ENCODE measurements around the gene RPS29.
"Not testable (repeated sequence)": the region's sequence is repeated elsewhere in the genome, so short reads cannot be mapped to it uniquely, and the experiment has no call there.

The RPS29 gene

DNA sequence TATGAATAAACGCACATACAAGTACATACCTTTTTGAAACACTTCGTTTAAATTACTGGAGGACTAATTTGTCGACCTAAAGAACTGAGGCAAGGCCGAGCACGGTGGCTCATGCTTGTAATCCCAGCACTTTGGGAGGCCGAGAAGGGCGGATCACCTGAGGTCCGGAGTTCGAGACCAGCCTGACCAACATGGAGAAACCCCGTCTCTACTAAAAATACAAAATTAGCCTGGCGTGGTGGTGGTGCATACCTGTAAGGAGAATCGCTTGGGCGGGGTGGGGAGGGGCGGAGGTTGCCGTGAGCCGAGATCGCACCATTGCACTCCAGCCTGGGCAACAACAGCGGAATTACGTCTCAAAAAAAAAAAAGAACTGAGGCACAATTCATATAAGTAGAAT lies 33.1 kb upstream of the RPS29 start:
- H3K9me3 ChIP-seq (ENCODE audit: control insufficient read depth, insufficient read depth, low read length); H3K27me3 ChIP-seq (ENCODE audit: control insufficient read depth, insufficient read depth, low read length); H3K4me1 ChIP-seq (ENCODE audit: control insufficient read depth, insufficient read depth, low read length); H3K36me3 ChIP-seq (ENCODE audit: control insufficient read depth, insufficient read depth, low read length): not testable (repeated sequence)
- Histone ChIP-seq H3K4me3 (ENCODE audit: low read depth, low read length) (peak overlapping the region; percentile 98), H3K9ac (ENCODE audit: low read depth, low read length) (peak overlapping the region; percentile 95)

DNA sequence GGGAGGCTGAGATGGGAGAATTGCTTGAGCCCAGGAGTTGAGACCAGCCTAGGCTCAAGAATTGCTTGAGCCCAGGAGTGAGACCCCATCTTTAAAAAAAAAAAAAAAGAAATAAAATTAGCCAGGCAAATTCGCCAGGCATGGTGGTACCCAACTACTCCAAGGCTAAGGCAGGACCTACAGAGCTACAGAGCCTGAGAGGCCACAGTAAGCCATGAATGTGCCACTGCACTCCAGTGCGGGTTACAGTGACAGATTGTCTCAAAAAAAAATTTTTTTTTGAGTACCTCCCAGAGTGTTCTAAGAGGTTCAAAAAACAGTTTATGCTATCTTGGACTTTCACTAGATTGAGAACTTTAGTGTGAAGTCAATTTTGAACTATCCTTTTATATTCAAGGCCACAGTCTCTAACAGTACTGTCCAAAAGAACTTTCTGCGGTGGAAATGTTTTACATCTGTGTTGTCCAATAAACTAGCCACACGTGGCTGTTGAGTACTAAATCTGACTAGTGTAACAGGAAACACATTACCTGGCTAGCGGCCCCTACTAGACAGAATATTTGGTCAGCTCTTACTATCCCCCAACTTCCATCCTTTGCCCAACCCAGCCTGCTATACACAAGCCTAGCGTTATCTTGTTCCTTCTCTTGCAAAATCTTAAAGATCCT lies 31.8 kb upstream of the RPS29 start:
- H3K4me1 ChIP-seq (ENCODE audit: control insufficient read depth, insufficient read depth, low read length), result peaks cover 4% of the 10 kb centered on the region
- H3K9ac ChIP-seq (ENCODE audit: low read depth, low read length), result no peak overlapping the region
- H3K27me3 ChIP-seq (ENCODE audit: control insufficient read depth, insufficient read depth, low read length), result peaks cover 3% of the 10 kb centered on the region
- H3K4me3 ChIP-seq (ENCODE audit: low read depth, low read length), result no peak overlapping the region
- no peaks in the 10 kb centered on the region for H3K9me3 ChIP-seq (ENCODE audit: control insufficient read depth, insufficient read depth, low read length)
- peaks cover 3% of the 10 kb centered on the region for H3K36me3 ChIP-seq (ENCODE audit: control insufficient read depth, insufficient read depth, low read length)

GRCh38 chr14:49615776-49616175 lies 29.6 kb upstream of the RPS29 start:
- peaks cover 3% of the 10 kb centered on the region for H3K36me3 ChIP-seq (ENCODE audit: control insufficient read depth, insufficient read depth, low read length)

DNA sequence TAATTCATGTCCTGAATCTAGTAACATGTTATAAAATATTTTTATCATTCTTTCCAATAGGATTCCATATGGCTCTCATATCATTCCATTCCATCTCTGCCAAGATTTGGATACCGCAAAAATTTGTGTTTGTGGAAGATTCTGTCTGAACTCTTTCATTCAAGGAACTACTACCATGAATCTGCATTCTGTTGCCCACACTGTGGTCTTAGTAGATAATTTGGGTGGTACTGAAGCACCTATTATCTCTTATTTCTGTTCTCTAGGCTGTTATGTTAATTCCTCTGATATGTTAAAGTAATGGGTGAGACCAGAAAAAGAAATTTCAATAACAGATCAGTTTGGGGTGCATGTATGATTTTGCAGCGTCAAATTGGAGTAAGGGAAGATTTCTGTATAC lies 28.0 kb upstream of the RPS29 start:
- no peaks in the 10 kb centered on the region for H3K36me3 ChIP-seq (ENCODE audit: control insufficient read depth, insufficient read depth, low read length)
- no peaks in the 10 kb centered on the region for H3K27me3 ChIP-seq (ENCODE audit: control insufficient read depth, insufficient read depth, low read length)
- no peaks in the 10 kb centered on the region for H3K4me1 ChIP-seq (ENCODE audit: control insufficient read depth, insufficient read depth, low read length)
- H3K9me3 ChIP-seq (ENCODE audit: control insufficient read depth, insufficient read depth, low read length), result no peaks in the 10 kb centered on the region
- H3K9ac ChIP-seq (ENCODE audit: low read depth, low read length), result no peak overlapping the region
- no peak overlapping the region for H3K4me3 ChIP-seq (ENCODE audit: low read depth, low read length)

More at GRCh38 chr14:49615776-49616175, 29.6 kb upstream of the RPS29 start:
- Histone ChIP-seq H3K4me1 (ENCODE audit: control insufficient read depth, insufficient read depth, low read length) (no peaks in the 10 kb centered on the region), H3K27me3 (ENCODE audit: control insufficient read depth, insufficient read depth, low read length) (no peaks in the 10 kb centered on the region), H3K9me3 (ENCODE audit: control insufficient read depth, insufficient read depth, low read length) (no peaks in the 10 kb centered on the region), H3K4me3 (ENCODE audit: low read depth, low read length) (no peak overlapping the region), H3K9ac (ENCODE audit: low read depth, low read length) (no peak overlapping the region)

DNA sequence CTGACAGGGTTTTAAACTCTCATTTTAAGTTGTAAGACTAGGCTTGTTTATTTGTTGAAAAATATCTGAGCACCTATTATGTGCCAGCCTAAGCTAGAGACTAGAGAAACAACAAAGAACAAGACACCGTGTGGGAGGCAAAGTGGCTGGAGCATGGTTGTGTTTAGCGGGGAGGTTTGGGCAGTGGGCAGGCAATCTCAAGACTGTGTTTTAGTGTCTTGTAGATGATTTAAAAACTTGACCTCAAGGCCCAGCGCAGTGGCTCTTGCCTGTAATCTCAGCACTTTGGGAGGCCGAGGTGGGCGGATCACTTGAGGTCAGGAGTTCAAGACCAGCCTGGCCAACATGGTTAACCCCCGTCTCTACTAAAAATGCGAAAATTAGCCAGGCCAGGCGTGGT lies 26.5 kb upstream of the RPS29 start:
- no peaks in the 10 kb centered on the region for H3K36me3 ChIP-seq (ENCODE audit: control insufficient read depth, insufficient read depth, low read length)
- H3K9ac ChIP-seq (ENCODE audit: low read depth, low read length), result no peak overlapping the region
- H3K27me3 ChIP-seq (ENCODE audit: control insufficient read depth, insufficient read depth, low read length), result no peaks in the 10 kb centered on the region
- H3K4me3 ChIP-seq (ENCODE audit: low read depth, low read length), result no peak overlapping the region
- no peaks in the 10 kb centered on the region for H3K9me3 ChIP-seq (ENCODE audit: control insufficient read depth, insufficient read depth, low read length)
- H3K4me1 ChIP-seq (ENCODE audit: control insufficient read depth, insufficient read depth, low read length), result no peaks in the 10 kb centered on the region

- Histone ChIP-seq H3K9ac (ENCODE audit: low read depth, low read length) (no peak overlapping the region), H3K4me3 (ENCODE audit: low read depth, low read length) (no peak overlapping the region), H3K36me3 (ENCODE audit: control insufficient read depth, insufficient read depth, low read length) (no peaks in the 10 kb centered on the region), H3K9me3 (ENCODE audit: control insufficient read depth, insufficient read depth, low read length) (no peaks in the 10 kb centered on the region), H3K27me3 (ENCODE audit: control insufficient read depth, insufficient read depth, low read length) (no peaks in the 10 kb centered on the region), H3K4me1 (ENCODE audit: control insufficient read depth, insufficient read depth, low read length) (no peaks in the 10 kb centered on the region)
These were observed 26.1 kb upstream of the RPS29 start for GRCh38 chr14:49612251-49612650.

DNA sequence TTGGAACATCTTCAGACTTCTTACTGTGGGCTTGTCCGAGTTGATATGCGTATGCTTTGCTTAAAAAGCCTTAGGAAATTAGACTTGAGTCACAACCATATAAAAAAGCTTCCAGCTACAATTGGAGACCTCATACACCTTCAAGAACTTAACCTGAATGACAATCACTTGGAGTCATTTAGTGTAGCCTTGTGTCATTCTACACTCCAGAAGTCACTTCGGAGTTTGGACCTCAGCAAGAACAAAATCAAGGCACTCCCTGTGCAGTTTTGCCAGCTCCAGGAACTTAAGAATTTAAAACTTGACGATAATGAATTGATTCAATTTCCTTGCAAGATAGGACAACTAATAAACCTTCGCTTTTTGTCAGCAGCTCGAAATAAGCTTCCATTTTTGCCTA lies 21.4 kb upstream of the RPS29 start:
- Histone ChIP-seq H3K4me1 (ENCODE audit: control insufficient read depth, insufficient read depth, low read length) (no peaks in the 10 kb centered on the region), H3K27me3 (ENCODE audit: control insufficient read depth, insufficient read depth, low read length) (no peaks in the 10 kb centered on the region), H3K9me3 (ENCODE audit: control insufficient read depth, insufficient read depth, low read length) (no peaks in the 10 kb centered on the region), H3K36me3 (ENCODE audit: control insufficient read depth, insufficient read depth, low read length) (peaks cover 5% of the 10 kb centered on the region), H3K4me3 (ENCODE audit: low read depth, low read length) (no peak overlapping the region), H3K9ac (ENCODE audit: low read depth, low read length) (no peak overlapping the region)

GRCh38 chr14:49598485-49599300 lies 12.5 kb upstream of the RPS29 start, which contains the start of gene LRR1:
LRR1 (plus strand) TSS chr14:49598940; CDS start chr14:49599021, 81 bp downstream.
- H3K27me3 ChIP-seq (ENCODE audit: control insufficient read depth, insufficient read depth, low read length), result no peaks in the 10 kb centered on the region
- H3K36me3 ChIP-seq (ENCODE audit: control insufficient read depth, insufficient read depth, low read length), result no peaks in the 10 kb centered on the region
- peak within 1 kb of the TSS; percentile 95 for H3K9ac ChIP-seq (ENCODE audit: low read depth, low read length)
- no peaks in the 10 kb centered on the region for H3K4me1 ChIP-seq (ENCODE audit: control insufficient read depth, insufficient read depth, low read length)
- H3K4me3 ChIP-seq (ENCODE audit: low read depth, low read length), result peak within 1 kb of the TSS; percentile 96
- no peaks in the 10 kb centered on the region for H3K9me3 ChIP-seq (ENCODE audit: control insufficient read depth, insufficient read depth, low read length)

- Histone ChIP-seq H3K9ac (ENCODE audit: low read depth, low read length) (peak overlapping the region; percentile 95), H3K27me3 (ENCODE audit: control insufficient read depth, insufficient read depth, low read length) (no peaks in the 10 kb centered on the region), H3K4me3 (ENCODE audit: low read depth, low read length) (peak overlapping the region; percentile 96), H3K4me1 (ENCODE audit: control insufficient read depth, insufficient read depth, low read length) (no peaks in the 10 kb centered on the region), H3K9me3 (ENCODE audit: control insufficient read depth, insufficient read depth, low read length) (no peaks in the 10 kb centered on the region), H3K36me3 (ENCODE audit: control insufficient read depth, insufficient read depth, low read length) (no peaks in the 10 kb centered on the region)
These were observed 12.0 kb upstream of the RPS29 start for GRCh38 chr14:49598189-49598484.

DNA sequence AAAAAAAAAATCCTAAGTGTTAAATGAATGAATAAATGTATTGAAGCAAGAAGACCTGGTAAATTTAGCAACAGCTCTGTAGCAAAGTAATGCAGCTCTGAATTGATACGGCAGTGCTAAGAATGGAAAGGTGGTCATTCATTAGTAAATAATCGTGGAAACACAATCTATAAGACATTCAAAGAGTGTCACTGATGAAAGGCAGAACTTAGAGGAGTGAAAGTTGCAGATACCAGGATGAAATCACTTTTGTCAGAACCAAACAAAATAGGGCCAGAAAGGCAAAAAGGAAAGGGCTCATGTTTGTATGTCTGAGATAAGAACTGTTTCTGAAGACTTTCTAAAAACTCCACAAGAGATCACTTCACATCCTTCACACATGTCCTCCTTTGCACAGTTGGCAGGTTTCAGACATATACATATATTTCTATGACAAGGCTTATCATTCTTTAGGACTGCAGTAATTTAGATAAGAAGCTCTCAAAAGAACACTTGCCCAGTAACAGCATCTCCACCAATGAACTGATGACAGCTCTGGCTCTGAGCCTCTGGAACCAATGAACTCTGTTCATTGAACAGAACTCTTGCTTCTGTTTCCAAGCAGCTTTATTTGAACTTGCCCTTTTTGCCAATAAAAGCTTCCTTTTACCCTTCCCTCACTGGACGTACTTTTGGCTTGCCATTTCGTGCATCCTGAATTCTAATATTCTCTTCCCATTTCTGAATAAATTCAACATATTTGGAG lies 8.3 kb upstream of the RPS29 start:
- H3K27me3 ChIP-seq (ENCODE audit: control insufficient read depth, insufficient read depth, low read length), result no peaks in the 10 kb centered on the region
- H3K9ac ChIP-seq (ENCODE audit: low read depth, low read length), result no peak overlapping the region
- no peaks in the 10 kb centered on the region for H3K36me3 ChIP-seq (ENCODE audit: control insufficient read depth, insufficient read depth, low read length)
- no peak overlapping the region for H3K4me3 ChIP-seq (ENCODE audit: low read depth, low read length)
- H3K9me3 ChIP-seq (ENCODE audit: control insufficient read depth, insufficient read depth, low read length), result no peaks in the 10 kb centered on the region
- H3K4me1 ChIP-seq (ENCODE audit: control insufficient read depth, insufficient read depth, low read length), result no peaks in the 10 kb centered on the region

DNA sequence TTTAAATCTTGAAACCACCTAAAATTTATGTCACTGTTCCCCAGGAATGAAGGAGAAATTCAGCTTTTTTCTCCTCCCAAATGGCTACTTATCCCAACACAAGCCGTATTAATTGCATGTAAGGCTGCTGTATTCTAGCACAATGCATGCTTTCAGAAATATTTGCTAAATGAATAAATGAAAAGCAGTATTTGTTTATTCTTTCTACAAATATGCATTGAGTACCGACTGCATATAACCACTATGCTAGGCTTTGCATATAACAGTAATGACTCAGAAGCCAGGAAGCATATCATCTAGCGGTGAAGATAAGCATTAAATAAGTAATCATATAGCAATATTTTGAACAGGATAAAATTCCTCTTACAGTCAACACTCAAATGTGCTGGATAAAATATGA lies 6.8 kb upstream of the RPS29 start:
- H3K27me3 ChIP-seq (ENCODE audit: control insufficient read depth, insufficient read depth, low read length), result no peaks in the 10 kb centered on the region
- no peaks in the 10 kb centered on the region for H3K4me1 ChIP-seq (ENCODE audit: control insufficient read depth, insufficient read depth, low read length)
- no peaks in the 10 kb centered on the region for H3K9me3 ChIP-seq (ENCODE audit: control insufficient read depth, insufficient read depth, low read length)
- H3K4me3 ChIP-seq (ENCODE audit: low read depth, low read length), result no peak overlapping the region
- no peak overlapping the region for H3K9ac ChIP-seq (ENCODE audit: low read depth, low read length)
- H3K36me3 ChIP-seq (ENCODE audit: control insufficient read depth, insufficient read depth, low read length), result no peaks in the 10 kb centered on the region

GRCh38 chr14:49589387-49589786 lies 3.2 kb upstream of the RPS29 start:
- Histone ChIP-seq H3K9me3 (ENCODE audit: control insufficient read depth, insufficient read depth, low read length) (no peaks in the 10 kb centered on the region), H3K9ac (ENCODE audit: low read depth, low read length) (no peak overlapping the region), H3K4me3 (ENCODE audit: low read depth, low read length) (no peak overlapping the region), H3K4me1 (ENCODE audit: control insufficient read depth, insufficient read depth, low read length) (no peaks in the 10 kb centered on the region), H3K36me3 (ENCODE audit: control insufficient read depth, insufficient read depth, low read length) (peaks cover 1% of the 10 kb centered on the region), H3K27me3 (ENCODE audit: control insufficient read depth, insufficient read depth, low read length) (no peaks in the 10 kb centered on the region)

Measured in iPS-15b (cell line).